HG03442 (cell line): ENCODE measurements around the gene CEP112.

ENCODE experiments used
- ATAC-seq: cut with Tn5 transposase; IDR thresholded peaks from one replicate; pipeline ENCODE4 v1.9.1; 2021; ENCODE audit warnings: mild to moderate bottlenecking, moderate library complexity; ENCODE audit not compliant: unreplicated experiment

The CEP112 gene

GRCh38 chr17:66191593-66192377 is at the start of gene CEP112:
CEP112 (minus strand) TSS chr17:66192133.
- peak; percentile 60 for ATAC-seq

GRCh38 chr17:66240630-66241029 is 48.7 kb upstream of the CEP112 start:
- no peak for ATAC-seq

- ATAC-seq = no peak
Measured at GRCh38 chr17:66240013-66240412, 48.1 kb upstream of the CEP112 start.

DNA sequence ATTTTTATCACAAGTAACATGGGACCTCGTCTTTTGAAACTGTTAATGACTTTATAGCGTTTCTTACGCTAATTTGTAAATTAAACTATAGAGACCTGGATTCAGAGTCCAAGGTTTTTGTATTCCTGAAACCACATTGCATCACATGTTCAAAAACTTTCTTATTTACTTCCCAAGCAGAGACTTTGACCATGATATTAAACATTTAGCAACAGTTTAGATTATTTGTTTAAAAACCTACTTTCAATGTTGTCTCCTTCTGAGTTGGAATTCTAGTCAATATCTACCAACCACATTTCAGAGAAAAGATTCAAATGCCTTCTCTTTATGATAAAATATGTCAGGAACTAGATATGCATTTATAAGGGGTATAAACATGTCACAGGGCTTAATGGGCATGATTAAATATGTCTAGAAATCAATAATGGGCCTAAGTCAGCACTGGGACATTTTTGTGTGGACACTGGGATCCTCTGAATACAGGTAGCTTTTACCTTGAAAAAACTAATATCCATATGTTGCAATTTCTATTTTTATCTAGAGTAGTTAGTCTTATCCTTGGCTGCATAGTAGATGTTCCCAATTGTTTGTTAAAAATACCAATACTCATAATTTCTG is 43.6 kb upstream of the CEP112 start:
- no peak for ATAC-seq

- no peak for ATAC-seq
Measured at GRCh38 chr17:66234611-66235010, 42.7 kb upstream of the CEP112 start.

DNA sequence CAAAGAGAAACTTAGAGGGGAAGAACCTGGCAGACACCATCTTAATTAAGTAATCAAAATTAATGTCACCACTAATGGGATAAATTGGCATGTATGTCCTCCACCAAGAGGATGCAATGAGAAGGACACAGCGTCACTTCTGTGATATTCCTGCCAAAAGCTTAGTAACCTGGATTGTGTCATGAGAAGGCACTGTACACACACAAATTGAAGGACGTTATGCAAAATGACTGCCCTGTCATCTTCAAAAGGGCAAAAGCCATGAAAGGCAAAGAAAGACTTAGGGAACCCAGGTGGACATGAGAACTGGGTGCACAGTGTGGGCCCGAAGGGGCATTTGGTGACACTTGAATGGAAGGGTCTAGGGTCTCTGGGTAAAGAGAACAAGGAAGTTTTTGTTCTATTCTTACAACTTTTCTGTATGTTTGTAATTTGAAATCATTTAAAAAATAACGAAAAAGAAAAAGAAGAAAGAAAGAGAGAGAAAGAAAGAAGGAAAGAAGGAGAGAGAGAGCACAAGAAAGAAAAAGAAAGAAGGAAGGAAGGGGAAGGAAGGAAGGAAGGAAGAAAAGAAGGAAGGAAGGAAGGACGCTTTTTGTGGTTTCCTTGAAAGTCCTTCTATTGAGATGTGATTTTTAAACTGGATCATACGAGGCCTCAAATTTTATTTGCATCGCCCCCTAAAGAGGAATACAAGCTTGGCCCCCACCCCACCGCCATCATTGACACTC is 41.3 kb upstream of the CEP112 start:
- ATAC-seq = no peak

DNA sequence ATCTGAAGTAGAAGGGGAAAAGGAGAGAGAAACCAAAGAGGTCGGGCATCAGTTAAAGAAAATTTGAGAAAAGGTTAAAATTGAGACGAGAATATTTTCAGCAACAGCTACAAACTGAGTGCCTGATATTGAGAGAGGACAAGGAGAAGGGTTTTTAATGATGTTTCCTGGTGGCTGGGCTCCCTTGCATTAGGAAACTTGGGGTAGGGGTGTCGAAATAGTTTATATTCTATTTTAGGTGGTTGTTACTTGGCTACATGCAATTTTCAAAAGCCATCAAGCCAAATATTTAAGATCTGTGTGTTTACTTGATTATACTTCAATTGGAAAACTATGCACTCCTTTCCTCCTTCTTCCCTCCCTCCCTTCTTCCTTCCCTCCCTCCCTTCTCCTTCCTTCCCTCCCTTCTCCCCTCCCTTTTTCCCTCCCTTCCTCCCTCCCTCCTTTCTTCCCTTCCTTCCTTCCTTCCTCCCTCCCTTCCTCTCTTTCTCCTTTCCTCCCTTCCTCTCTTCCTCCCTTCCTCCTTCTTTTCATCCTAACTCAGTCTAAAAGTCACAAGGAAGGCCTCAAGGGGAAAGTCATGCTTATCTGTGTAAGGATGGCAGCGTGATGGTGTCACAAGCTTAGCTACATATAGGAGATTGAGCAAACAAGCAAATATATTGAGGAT is 39.1 kb upstream of the CEP112 start:
- ATAC-seq = no peak

- no peak for ATAC-seq
Measured at GRCh38 chr17:66229783-66230538, 38.0 kb upstream of the CEP112 start.

DNA sequence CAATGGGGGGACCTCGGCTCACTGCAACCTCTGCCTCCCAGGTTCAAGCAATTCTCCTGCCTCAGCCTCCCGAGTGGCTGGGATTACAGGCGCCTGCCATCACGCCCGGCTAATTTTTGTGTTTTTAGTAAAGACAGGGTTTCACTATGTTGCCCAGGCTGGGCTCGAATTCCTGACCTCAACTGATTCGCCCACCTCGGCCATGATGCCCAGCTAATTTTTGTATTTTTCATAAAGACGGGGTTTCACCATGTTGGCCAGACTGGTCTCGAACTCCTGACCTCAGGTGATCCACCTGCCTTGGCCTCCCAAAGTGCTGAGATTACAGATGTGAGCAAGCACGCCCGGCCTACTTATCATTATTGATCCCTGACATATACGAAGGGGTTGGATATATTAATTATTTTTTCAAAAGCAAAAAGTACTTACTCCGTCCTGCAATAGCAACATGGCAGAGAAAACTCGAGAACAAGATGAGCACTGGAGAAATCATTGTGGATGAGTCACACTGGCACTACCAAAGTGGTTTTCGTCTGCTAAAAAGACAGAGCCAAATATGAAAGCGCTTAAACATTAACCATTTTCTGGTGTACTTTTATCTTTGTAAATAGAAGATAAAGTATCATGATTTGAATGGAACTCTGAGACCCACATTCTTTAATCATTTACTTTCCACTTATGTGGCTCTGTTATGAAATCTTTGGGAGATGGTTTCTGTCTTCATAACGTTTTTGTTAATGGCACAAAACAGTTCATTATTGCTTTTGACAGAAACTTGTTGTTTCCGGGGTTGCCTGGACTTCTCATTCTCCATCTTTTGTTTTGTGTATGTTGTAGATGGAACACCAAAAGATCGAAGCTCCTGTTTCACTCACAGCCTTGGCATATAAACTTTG is 37.2 kb upstream of the CEP112 start, which contains the start of gene APOH:
Gene APOH, minus strand, starts transcription at position 529 of the 896 bp plus-strand sequence. Its CDS starts 36 bp downstream, at position 493.
- no peak for ATAC-seq

DNA sequence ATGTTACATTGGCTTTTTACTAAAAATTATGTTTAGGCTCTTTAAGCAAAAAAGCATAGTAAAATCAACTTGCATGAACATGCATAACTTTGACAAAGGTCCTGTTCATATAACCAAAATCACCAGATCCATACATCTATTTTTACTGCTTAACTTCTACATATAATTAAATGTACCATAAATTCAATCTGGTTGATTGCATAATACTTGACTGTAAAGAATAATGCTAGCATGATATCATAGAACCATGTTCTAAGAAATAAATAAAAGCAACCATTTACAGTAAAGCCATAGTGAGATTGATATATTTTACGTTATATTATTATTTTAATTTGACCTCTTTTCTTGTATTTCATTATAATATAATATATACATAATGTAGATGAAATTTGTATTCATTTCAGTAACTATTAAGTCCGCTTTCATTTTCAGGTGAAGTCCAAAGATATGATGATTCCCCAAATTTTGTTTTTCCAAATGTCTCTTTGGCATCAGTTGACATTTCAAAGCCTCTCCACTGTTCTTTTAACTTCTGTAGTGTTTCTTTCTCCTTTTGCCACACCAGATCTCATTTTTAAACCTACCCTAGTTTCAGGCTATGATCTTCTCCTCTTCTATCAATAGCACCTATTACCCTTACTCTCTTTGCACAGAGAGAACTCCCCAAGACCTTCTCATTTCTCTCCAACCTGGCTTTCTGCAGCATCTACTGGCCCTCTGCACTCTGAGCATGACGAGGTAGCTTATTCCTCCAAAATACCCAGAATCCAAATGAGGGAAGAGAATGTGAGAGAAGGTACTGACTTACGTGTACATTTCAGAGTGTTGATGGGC is 35.5 kb upstream of the CEP112 start:
- ATAC-seq = no peak

- ATAC-seq = no peak
Measured at GRCh38 chr17:66222798-66223350, 30.9 kb upstream of the CEP112 start.

DNA sequence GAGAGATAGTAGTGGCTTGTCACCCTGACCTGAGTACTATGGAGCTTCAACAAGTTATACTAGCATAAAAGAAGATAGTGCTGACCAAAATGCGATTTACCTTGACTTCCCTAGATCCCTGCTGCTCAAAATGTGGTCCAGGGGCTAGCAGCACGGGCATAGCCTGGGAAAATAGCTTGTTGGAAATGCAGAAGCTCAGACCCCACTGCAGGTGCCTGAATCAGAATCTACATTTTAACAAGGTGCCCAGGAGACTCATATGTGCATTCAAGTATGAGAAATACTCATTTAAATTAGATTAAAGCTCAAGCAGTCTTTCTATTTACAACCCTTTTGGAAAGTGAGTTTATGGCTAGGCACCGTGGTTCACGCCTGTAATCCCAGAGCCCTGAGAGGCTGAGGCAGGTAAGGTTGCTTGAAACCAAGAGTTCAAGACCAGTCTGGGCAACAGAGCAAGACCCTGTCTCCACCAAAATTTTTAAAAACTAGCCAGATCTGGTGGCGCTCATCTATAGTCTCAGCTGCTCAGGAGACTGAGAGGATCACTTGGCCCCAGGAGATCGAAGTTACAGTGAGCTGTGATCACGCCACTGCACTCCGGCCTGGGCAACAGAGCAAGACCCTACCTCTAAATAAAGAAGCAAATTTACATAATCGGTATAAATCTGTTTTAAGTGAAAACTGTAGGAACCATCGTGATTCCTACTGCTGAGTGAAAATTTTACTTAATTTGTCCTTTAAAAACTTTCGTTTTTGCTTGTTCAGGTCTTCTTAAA is 30.0 kb upstream of the CEP112 start:
- no peak for ATAC-seq

DNA sequence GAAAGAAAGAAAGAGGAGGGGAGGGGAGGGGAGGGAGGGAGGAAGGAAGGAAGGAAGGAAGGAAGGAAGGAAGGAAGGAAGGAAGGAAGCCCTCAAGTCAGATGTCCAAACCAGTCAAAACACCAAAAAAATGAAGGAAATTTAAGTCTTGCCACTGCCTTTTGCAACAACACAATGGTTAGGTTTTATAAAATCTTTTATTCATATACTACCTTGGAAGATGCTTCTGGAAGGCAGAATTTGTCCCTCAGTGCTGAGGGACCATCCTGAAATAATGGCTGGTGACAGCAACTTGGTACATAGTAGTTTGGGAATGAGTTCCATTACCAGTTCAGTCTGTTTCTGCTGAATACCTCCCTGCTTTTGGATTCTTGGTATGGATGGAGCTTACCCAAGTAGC is 29.4 kb upstream of the CEP112 start:
- ATAC-seq = no peak

- ATAC-seq = no peak
Measured at GRCh38 chr17:66220079-66220835, 28.3 kb upstream of the CEP112 start.

- no peak for ATAC-seq
Measured at GRCh38 chr17:66215529-66215911, 23.6 kb upstream of the CEP112 start.

GRCh38 chr17:66214884-66215528 is 23.1 kb upstream of the CEP112 start:
- ATAC-seq = no peak
